K562 (cell line): Measurements from ENCODE around the gene NPNT. TPM values are rescaled to one million over a fixed set of nuclear protein-coding genes. Genes with fewer than 3 reads are reported as not detected.

Experiments
- ATF7 ChIP-seq: fragments of 450-650 bp; IDR thresholded peaks from 2 replicates; pipeline ENCODE4 v1.7.1; 2014; ENCODE audit warnings: mild to moderate bottlenecking, moderate library complexity
- BACH1 ChIP-seq: fragments of 200-800 bp; sonication (Bioruptor generic); IDR thresholded peaks from 2 replicates; pipeline ENCODE4 v1.6.1; 2016; ENCODE audit warnings: missing genetic modification characterization, missing compliant biosample characterization
- CHCHD3 ChIP-seq: fragments of 250-450 bp; sonication (Bioruptor Pico); IDR thresholded peaks from 2 replicates; pipeline ENCODE4 v2.1.2; 2022; ENCODE audit warnings: mild to moderate bottlenecking
- CREB3L1 ChIP-seq: fragments of 450-650 bp; IDR thresholded peaks from 2 replicates; pipeline ENCODE4 v1.6.1; 2014; ENCODE audit warnings: low read depth, mild to moderate bottlenecking, moderate library complexity, borderline replicate concordance
- EGR1 ChIP-seq: fragments of 450-650 bp; conservative IDR thresholded peaks from 2 replicates; pipeline ENCODE4 v1.6.1; 2017; ENCODE audit warnings: mild to moderate bottlenecking
- KDM1A ChIP-seq, 2 experiments: fragments of 450-650 bp; IDR thresholded peaks; 2 replicates each; pipeline ENCODE4 v1.6.1; 2016; ENCODE audit warnings: mild to moderate bottlenecking in 2 of 2
- MEF2D ChIP-seq: conservative IDR thresholded peaks from 2 replicates; pipeline ENCODE4 v1.6.1; 2016; ENCODE audit warnings: low read depth, missing genetic modification characterization, missing compliant biosample characterization
- MTF1 ChIP-seq: fragments of 250-450 bp; sonication (Bioruptor Pico); IDR thresholded peaks from 2 replicates; pipeline ENCODE4 v1.9.0; 2021; ENCODE audit warnings: moderate library complexity, mild to moderate bottlenecking, inconsistent platforms, borderline replicate concordance
- SIRT6 ChIP-seq: IDR thresholded peaks from one replicate; pipeline ENCODE4 v1.6.1; 2012; ENCODE audit warnings: low read depth, mild to moderate bottlenecking, control low read depth, inconsistent platforms, low read length, moderate library complexity
- SMAD4 ChIP-seq: fragments of 250-450 bp; sonication (Bioruptor Pico); conservative IDR thresholded peaks from 2 replicates; pipeline ENCODE4 v1.8.0; 2021; ENCODE audit warnings: inconsistent platforms, mild to moderate bottlenecking, moderate library complexity
- STAT5B ChIP-seq: fragments of 250-450 bp; sonication (Bioruptor Pico); IDR thresholded peaks from 2 replicates; pipeline ENCODE4 v1.8.0; 2021; ENCODE audit warnings: mild to moderate bottlenecking, inconsistent platforms
- TEAD4 ChIP-seq, 2 experiments: sonication (generic) in 1 of 2; formaldehyde crosslinking in 1 of 2; IDR thresholded peaks; 2 replicates each; pipeline versions ENCODE4 v1.6.1 to v1.8.0; 2012 to 2022; ENCODE audit warnings: borderline replicate concordance in 1 of 2, inconsistent platforms in 1 of 2, low read length in 1 of 2, mild to moderate bottlenecking in 1 of 2, missing genetic modification reagents in 1 of 2
- ZBTB26 ChIP-seq: fragments of 450-650 bp; formaldehyde crosslinking; IDR thresholded peaks from 2 replicates; pipeline ENCODE4 v1.4.0; 2022; ENCODE audit warnings: missing genetic modification characterization
- ZBTB7A ChIP-seq: IDR thresholded peaks from 2 replicates; pipeline ENCODE4 v1.6.1; 2011; ENCODE audit warnings: low read depth, mild to moderate bottlenecking, low read length, moderate library complexity, borderline replicate concordance; ENCODE audit not compliant: control insufficient read depth
- ZKSCAN1 ChIP-seq: fragments of 150-350 bp; IDR thresholded peaks from 2 replicates; pipeline ENCODE4 v1.6.1; 2016; ENCODE audit warnings: low read depth, low read length
- ZNF217 ChIP-seq: sonication (generic); formaldehyde crosslinking; IDR thresholded peaks from 2 replicates; pipeline ENCODE4 v1.8.0; 2022; ENCODE audit warnings: mild to moderate bottlenecking, missing genetic modification reagents
- ZNF324 ChIP-seq: fragments of 250-450 bp; sonication (Bioruptor Pico); IDR thresholded peaks from 2 replicates; pipeline ENCODE4 v1.4.0; 2020; ENCODE audit warnings: mild to moderate bottlenecking
- ZNF436 ChIP-seq: fragments of 250-450, 450-650 bp; sonication (Bioruptor Pico); formaldehyde crosslinking; IDR thresholded peaks from 2 replicates; pipeline ENCODE4 v1.7.0; 2020; ENCODE audit warnings: mild to moderate bottlenecking
- polyA plus RNA-seq, 8 experiments: library from polyadenylated mRNA; depleted of rRNA in 4 of 8; stranded (reverse) in 5 of 8; unstranded in 3 of 8; fragments of >200 nt; fragmentation: Nextera tagmentation in 2 of 8; fragmentation: Illumina TruSeq in 1 of 8; extraction: Ambion mirVana in 2 of 8; extraction: Trizol in 1 of 8; gene quantifications; 2 replicates each; pipeline versions ENCODE4 v1.2.1 to v1.2.3, GENCODE V29; 2011 to 2014; ENCODE audit warnings: inconsistent platforms in 1 of 8, missing spikeins in 1 of 8
- total RNA-seq, 7 experiments: library from RNA; depleted of rRNA in 6 of 7; stranded (reverse); fragments of >200 nt in 6 of 7; fragmentation: Illumina TruSeq in 2 of 7; extraction: Trizol in 2 of 7; gene quantifications; 2 replicates each; pipeline versions ENCODE4 v1.2.1 to v1.2.3, GENCODE V29; 2011 to 2021; ENCODE audit warnings: low replicate concordance in 1 of 7

The NPNT gene
- total and polyA plus RNA-seq, 9 of the 15 experiments (the other 6 are each of a cell fraction or from before 2014, with no cell fraction given), result 0.22 TPM; not detected in 8

DNA sequence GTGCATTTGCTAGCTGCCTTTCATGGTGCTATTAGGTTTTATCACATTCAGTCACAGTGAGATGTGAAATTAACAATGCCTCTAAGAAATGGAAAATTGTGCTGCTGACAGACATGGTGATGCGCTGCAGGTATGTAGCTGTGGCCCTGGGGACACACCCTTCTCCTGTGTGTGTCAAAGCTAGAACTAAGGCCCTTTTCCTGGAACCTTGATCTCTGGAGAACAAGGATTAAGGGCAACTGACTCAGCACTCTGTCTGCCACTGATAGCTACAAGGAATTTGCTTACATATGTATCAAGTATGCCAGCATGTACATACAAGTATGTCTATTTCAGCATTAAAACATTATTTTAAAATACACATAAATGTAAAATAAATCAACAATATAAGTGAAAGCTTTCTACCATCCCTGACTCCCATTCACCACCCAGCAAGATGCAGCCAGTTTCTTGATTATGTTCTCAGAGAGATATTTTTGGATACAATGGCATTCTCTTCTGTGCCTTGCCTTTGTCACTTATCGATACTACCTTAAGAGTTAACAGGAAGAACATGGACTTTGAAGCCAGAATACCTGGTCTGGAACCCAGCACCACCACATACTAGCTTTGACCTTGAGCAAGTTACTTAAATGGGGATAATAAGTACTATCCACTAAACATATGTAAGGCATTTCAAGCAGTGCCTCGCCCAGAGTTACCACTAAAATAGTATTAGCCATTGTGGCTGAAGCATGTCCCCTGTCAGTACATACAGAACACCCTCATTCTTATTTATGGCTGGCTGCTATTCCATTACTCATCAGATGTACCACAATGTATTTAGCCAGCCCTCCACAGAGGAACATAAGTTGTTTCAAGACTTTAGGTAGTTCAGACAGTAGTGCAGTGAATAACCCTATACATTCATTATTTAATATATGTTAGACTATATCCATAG, 68.5 kb downstream of the NPNT start (continued):
- TF ChIP-seq TEAD4 (IDR thresholded peaks at IDR 0.05; ENCODE audit: low read length) (peak; percentile 86), TEAD4 (CRISPR knock-in tag; IDR thresholded peaks at IDR 0.05; ENCODE audit: borderline replicate concordance) (no peak), BACH1 (no peak), EGR1 (no peak), SIRT6 (no peak), SMAD4 (CRISPR knock-in tag) (no peak), ZBTB7A (no peak), KDM1A (IDR thresholded peaks at IDR 0.05) (peak; percentile 57 to 78), STAT5B (CRISPR knock-in tag) (no peak), ZNF324 (CRISPR knock-in tag) (no peak), ATF7 (no peak), ZNF217 (no peak), CHCHD3 (CRISPR knock-in tag) (no peak), CREB3L1 (peak; percentile 40; the same call in 1 of the 2 replicates), MTF1 (no peak), ZBTB26 (CRISPR knock-in tag) (no peak), ZNF436 (no peak), MEF2D (tag) (no peak), ZKSCAN1 (no peak)
